Measurements from ENCODE around the gene CASP1. TPM values are rescaled to one million over a fixed set of nuclear protein-coding genes. Genes with fewer than 3 reads are reported as not detected.

The CASP1 gene
- polyA plus RNA-seq, 3 donors: 210 to 460 (median 433) TPM

DNA sequence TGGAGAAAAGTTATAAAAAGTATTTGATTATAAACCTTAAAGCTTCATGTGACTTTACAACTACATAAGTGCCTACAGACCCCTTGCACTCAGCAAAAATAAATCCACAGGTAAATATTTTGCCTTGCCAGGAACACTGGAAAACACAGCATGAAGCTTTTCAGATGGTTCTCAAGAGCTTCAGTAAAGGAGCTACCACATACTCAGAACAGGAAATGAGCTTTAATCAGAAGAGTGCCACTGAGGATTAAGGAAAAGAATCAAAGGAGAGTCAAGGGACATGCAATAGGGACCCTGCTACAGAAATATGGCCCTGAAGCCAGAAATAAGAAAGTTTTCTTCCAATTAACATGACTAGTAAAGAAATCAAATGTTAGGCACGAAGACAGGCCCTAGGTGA lies 1.2 kb downstream of the CASP1 start:
- H3K27me3 ChIP-seq (ENCODE audit: control insufficient read depth in 2 of 2, insufficient read depth in 2 of 2, low read length in 2 of 2): no peaks in the 10 kb centered on the region
- Mint-ChIP-seq H3K4me3 (peak overlapping the region; percentile 98 to 99), H3K27me3 (ENCODE audit: low read depth in 3 of 3) (peaks cover 0 to 1% (median 0%) of the 10 kb centered on the region in 3 donors), H3K36me3 (peaks cover 48 to 60% of the 10 kb centered on the region in 2 donors), H3K9me3 (peaks cover 0 to 6% (median 0%) of the 10 kb centered on the region in 7 donors), H3K4me1 (peaks cover 75% of the 10 kb centered on the region), H3K27ac (peak overlapping the region; percentile 89 to 100 (median 99))
- no peak overlapping the region for H2AFZ ChIP-seq (ENCODE audit: insufficient read depth, low read depth, low read length, poor library complexity, severe bottlenecking)
- peaks cover 31 to 39% of the 10 kb centered on the region in 2 donors for H3K36me3 ChIP-seq (replicated peaks in 1 of 2; ENCODE audit: control insufficient read depth in 1 of 2, insufficient read depth in 2 of 2, low read length in 2 of 2)
- H3K4me2 ChIP-seq (replicated peaks; ENCODE audit: extremely low read depth, low read length, poor library complexity, severe bottlenecking): peak overlapping the region; percentile 93
- peaks cover 48 to 86% of the 10 kb centered on the region in 2 donors for H3K4me1 ChIP-seq (ENCODE audit: control insufficient read depth in 1 of 2, insufficient read depth in 2 of 2, low read length in 2 of 2)
- peak overlapping the region; percentile 66 to 89 for H3K27ac ChIP-seq (ENCODE audit: low read depth in 1 of 2, low read length in 2 of 2)
- no peak for TF ChIP-seq CTCF (IDR thresholded peaks at IDR 0.05)
- intact Hi-C loops (cut with micrococcal nuclease): loop anchor here (10.0 kb wide), 3 partner anchors 71 to 189 kb away; no protein-coding TSS in a partner anchor
- WGBS (ENCODE audit: insufficient coverage): no CpG with 5 or more reads among the region's 1 CpG
- peaks cover 76% of the 10 kb centered on the region for H3K79me2 ChIP-seq (ENCODE audit: insufficient read depth, low read length)
- peak overlapping the region; percentile 59 to 99 (median 81) for H3K4me3 ChIP-seq (replicated peaks in 1 of 3; ENCODE audit: low read depth in 2 of 3, low read length in 3 of 3)
- no peaks in the 10 kb centered on the region for H3K9me3 ChIP-seq (replicated peaks in 1 of 2; ENCODE audit: control insufficient read depth in 1 of 2, insufficient read depth in 1 of 2, low read length in 2 of 2)
- peak in 1 of 3 donors; percentile 53 for DNase-seq
- H3K9ac ChIP-seq (ENCODE audit: insufficient read depth, low read length, poor library complexity, severe bottlenecking): peak overlapping the region; percentile 66
- peaks cover 25% of the 10 kb centered on the region for H4K20me1 ChIP-seq (ENCODE audit: insufficient read depth, low read length)

GRCh38 chr11:105033343-105033742 lies 1.6 kb downstream of the CASP1 start:
- Mint-ChIP-seq H3K9me3 (peaks cover 0 to 4% (median 0%) of the 10 kb centered on the region in 7 donors), H3K4me3 (peak overlapping the region; percentile 98 to 99), H3K27me3 (ENCODE audit: low read depth in 3 of 3) (peaks cover 0 to 1% (median 0%) of the 10 kb centered on the region in 3 donors), H3K27ac (peak overlapping the region; percentile 89 to 100 (median 99)), H3K36me3 (peaks cover 49 to 60% of the 10 kb centered on the region in 2 donors), H3K4me1 (peaks cover 76% of the 10 kb centered on the region)
- H3K4me3 ChIP-seq (replicated peaks in 1 of 3; ENCODE audit: low read depth in 2 of 3, low read length in 3 of 3): peak overlapping the region; percentile 59 to 99 (median 81)
- H3K36me3 ChIP-seq (replicated peaks in 1 of 2; ENCODE audit: control insufficient read depth in 1 of 2, insufficient read depth in 2 of 2, low read length in 2 of 2): peaks cover 36 to 39% of the 10 kb centered on the region in 2 donors
- H3K27me3 ChIP-seq (ENCODE audit: control insufficient read depth in 2 of 2, insufficient read depth in 2 of 2, low read length in 2 of 2): no peaks in the 10 kb centered on the region
- peaks cover 52 to 90% of the 10 kb centered on the region in 2 donors for H3K4me1 ChIP-seq (ENCODE audit: control insufficient read depth in 1 of 2, insufficient read depth in 2 of 2, low read length in 2 of 2)
- H3K9me3 ChIP-seq (replicated peaks in 1 of 2; ENCODE audit: control insufficient read depth in 1 of 2, insufficient read depth in 1 of 2, low read length in 2 of 2): no peaks in the 10 kb centered on the region
- H3K27ac ChIP-seq (ENCODE audit: low read depth in 1 of 2, low read length in 2 of 2): peak overlapping the region; percentile 66 to 89
- H4K20me1 ChIP-seq (ENCODE audit: insufficient read depth, low read length): peaks cover 29% of the 10 kb centered on the region
- peak overlapping the region; percentile 66 for H3K9ac ChIP-seq (ENCODE audit: insufficient read depth, low read length, poor library complexity, severe bottlenecking)
- DNase-seq: peak; percentile 55 to 97 (median 64)
- peak overlapping the region; percentile 93 for H3K4me2 ChIP-seq (replicated peaks; ENCODE audit: extremely low read depth, low read length, poor library complexity, severe bottlenecking)
- intact Hi-C loops (cut with micrococcal nuclease): loop anchor here (10.0 kb wide), 3 partner anchors 71 to 189 kb away; no protein-coding TSS in a partner anchor
- H3K79me2 ChIP-seq (ENCODE audit: insufficient read depth, low read length): peaks cover 78% of the 10 kb centered on the region
- no peak for TF ChIP-seq CTCF (IDR thresholded peaks at IDR 0.05)
- no peak overlapping the region for H2AFZ ChIP-seq (ENCODE audit: insufficient read depth, low read depth, low read length, poor library complexity, severe bottlenecking)
- no CpG with 5 or more reads among the region's 3 CpGs for WGBS (ENCODE audit: insufficient coverage)
